GM12864 (cell line): ENCODE measurements around the gene PLSCR2.
"Not testable (repeated sequence)": the region's sequence is repeated elsewhere in the genome, so short reads cannot be mapped to it uniquely, and the experiment has no call there.

Source experiments
- DNase-seq: peaks from one replicate; pipeline ENCODE4 v3.0.0-alpha.2; 2011; ENCODE audit warnings: low read depth
- H3K4me3 ChIP-seq: 2 replicates; pipeline ENCODE4 v1.5.1; 2011; ENCODE audit warnings: mild to moderate bottlenecking, low read depth, low read length, control low read depth
- CTCF ChIP-seq: IDR thresholded peaks from 2 replicates; pipeline ENCODE4 v1.5.1; 2011; ENCODE audit warnings: low read depth, mild to moderate bottlenecking, moderate library complexity, low read length, control low read depth, inconsistent platforms; ENCODE audit errors: missing control alignments

PLSCR2 gene

GRCh38 chr3:146449613-146450012, 19.7 kb downstream of the PLSCR2 start:
- no peak for TF ChIP-seq CTCF
- no peak for DNase-seq

GRCh38 chr3:146449076-146449475, 20.3 kb downstream of the PLSCR2 start:
- DNase-seq = no peak
- H3K4me3 ChIP-seq = no peak overlapping the region
- TF ChIP-seq CTCF = no peak

More at GRCh38 chr3:146449613-146450012, 19.7 kb downstream of the PLSCR2 start:
- no peak overlapping the region for H3K4me3 ChIP-seq

GRCh38 chr3:146446026-146446425, 23.3 kb downstream of the PLSCR2 start:
- TF ChIP-seq CTCF = no peak
- no peak overlapping the region for H3K4me3 ChIP-seq
- DNase-seq = no peak

GRCh38 chr3:146440310-146440709, 29.1 kb downstream of the PLSCR2 start:
- H3K4me3 ChIP-seq, DNase-seq: not testable (repeated sequence)

GRCh38 chr3:146432066-146432465, 37.3 kb downstream of the PLSCR2 start:
- TF ChIP-seq CTCF = no peak
- no peak overlapping the region for H3K4me3 ChIP-seq
- DNase-seq = no peak

- no peak for DNase-seq
- no peak for TF ChIP-seq CTCF
- H3K4me3 ChIP-seq = no peak overlapping the region
Observed at GRCh38 chr3:146431240-146431639, 38.1 kb downstream of the PLSCR2 start.

- H3K4me3 ChIP-seq = no peak overlapping the region
- no peak for TF ChIP-seq CTCF
- DNase-seq = no peak
Observed at GRCh38 chr3:146425341-146425740, 44.0 kb downstream of the PLSCR2 start.
